ENCODE results near the gene USP53.

DNA sequence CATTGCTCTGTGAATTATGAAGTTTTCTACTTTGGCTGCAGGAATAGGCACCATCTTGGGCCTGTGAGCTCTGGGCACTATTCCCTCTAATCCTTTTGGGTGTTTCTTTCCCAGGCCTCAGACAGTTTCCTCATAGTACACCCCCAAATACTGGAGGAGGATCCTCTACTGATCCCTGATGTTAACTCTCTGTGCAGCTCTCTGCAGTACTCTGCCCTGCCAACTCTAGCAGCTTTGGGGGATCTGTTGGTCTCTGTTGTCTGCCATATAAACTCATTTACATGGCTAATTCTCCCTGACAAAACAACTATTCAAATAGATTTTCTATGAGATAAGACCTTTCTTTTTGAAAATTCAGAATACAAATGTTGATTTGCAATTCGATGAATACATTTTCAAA is 29.9 kb downstream of the USP53 start:
- TF ChIP-seq JUND (IDR thresholded peaks at IDR 0.05), result no peak
- no peak for TF ChIP-seq ELF1 (IDR thresholded peaks at IDR 0.05)

Data from SK-N-SH (cell line).